SK-N-SH (cell line): ENCODE measurements around the gene RNF19B. TPM values are rescaled to one million over a fixed set of nuclear protein-coding genes. Genes with fewer than 3 reads are reported as not detected.

Source experiments
- CTCF ChIA-PET: fragments of 300-600, 350-600 bp; formaldehyde crosslinking; extraction: SDS; loops from one replicate; lab custom pipeline; 2021; lab: Yijun Ruan, JAX
- POLR2A ChIA-PET: fragments of 350-600 bp; sonication (Branson Sonifier 250); formaldehyde crosslinking; extraction: SDS; loops from one replicate; lab custom pipeline; 2020; ENCODE audit warnings: antibody characterized with exemption, inconsistent platforms; lab: Yijun Ruan, JAX
- DNase-seq: peaks from one replicate; pipeline ENCODE4 v3.0.0; 2012
- H2AFZ ChIP-seq: fragments of 200-600 bp; sonication (generic); 2 replicates; pipeline ENCODE4 v1.8.1; 2016; ENCODE audit warnings: antibody characterized with exemption, mild to moderate bottlenecking, low read depth
- H3F3A ChIP-seq: fragments of 200-600 bp; sonication (generic); replicated peaks from 2 replicates; pipeline ENCODE3; 2016; ENCODE audit warnings: antibody characterized with exemption, mild to moderate bottlenecking; ENCODE audit not compliant: insufficient read depth
- H3K27ac ChIP-seq, 2 experiments: fragments of 200-500 bp in 1 of 2; fragments of 200-600 bp in 1 of 2; sonication (Bioruptor generic) in 1 of 2; sonication (generic), shearing (Covaris generic) in 1 of 2; 2 replicates each; pipeline versions ENCODE4 v1.5.1 to v1.6.1; 2014 to 2016; ENCODE audit warnings: low read depth in 2 of 2, inconsistent platforms in 1 of 2, low read length in 1 of 2, mild to moderate bottlenecking in 1 of 2, mixed read lengths in 1 of 2
- H3K27me3 ChIP-seq: fragments of 200-600 bp; sonication (generic), shearing (Covaris generic); 2 replicates; pipeline ENCODE4 v1.6.1; 2016; ENCODE audit warnings: mixed run types; ENCODE audit not compliant: insufficient read depth
- H3K36me3 ChIP-seq, 2 experiments: fragments of 200-500 bp in 1 of 2; fragments of 200-600 bp in 1 of 2; sonication (Bioruptor generic) in 1 of 2; sonication (generic) in 1 of 2; replicated peaks in 1 of 2; 2 replicates each; pipeline versions ENCODE3 to v1.5.1; 2014 to 2016; ENCODE audit warnings: low read length in 1 of 2, mild to moderate bottlenecking in 1 of 2; ENCODE audit not compliant: insufficient read depth in 2 of 2, control insufficient read depth in 1 of 2
- H3K4me1 ChIP-seq, 2 experiments: fragments of 200-500 bp in 1 of 2; fragments of 200-600 bp in 1 of 2; sonication (Bioruptor generic) in 1 of 2; sonication (generic), shearing (Covaris generic) in 1 of 2; 2 replicates each; pipeline versions ENCODE4 v1.5.1 to v1.6.1; 2014 to 2016; ENCODE audit warnings: low read depth in 1 of 2, low read length in 1 of 2, mixed run types in 1 of 2; ENCODE audit not compliant: insufficient read depth in 2 of 2, control insufficient read depth in 1 of 2
- H3K4me2 ChIP-seq: fragments of 200-600 bp; sonication (generic), shearing (Covaris generic); 2 replicates; pipeline ENCODE4 v1.6.1; 2017; ENCODE audit warnings: mixed run types
- H3K4me3 ChIP-seq, 2 experiments: fragments of 200-500 bp in 1 of 2; fragments of 200-600 bp in 1 of 2; sonication (Bioruptor generic) in 1 of 2; sonication (generic), shearing (Covaris generic) in 1 of 2; 2 replicates each; pipeline versions ENCODE4 v1.5.1 to v1.8.1; 2014 to 2016; ENCODE audit warnings: low read depth in 2 of 2, inconsistent platforms in 1 of 2, low read length in 1 of 2, mild to moderate bottlenecking in 1 of 2, mixed read lengths in 1 of 2, moderate library complexity in 1 of 2
- H3K79me2 ChIP-seq: fragments of 200-600 bp; sonication (generic); 2 replicates; pipeline ENCODE4 v1.8.1; 2017; ENCODE audit warnings: mild to moderate bottlenecking; ENCODE audit not compliant: insufficient read depth
- H3K9ac ChIP-seq: fragments of 200-600 bp; sonication (generic); 2 replicates; pipeline ENCODE4 v1.6.1; 2017; ENCODE audit warnings: mixed run types
- H3K9me2 ChIP-seq: fragments of 200-600 bp; sonication (generic); 2 replicates; pipeline ENCODE4 v1.6.1; 2017; ENCODE audit warnings: mixed run types
- H3K9me3 ChIP-seq: fragments of 200-600 bp; sonication (generic); 2 replicates; pipeline ENCODE4 v1.6.1; 2017; ENCODE audit warnings: mixed run types, mild to moderate bottlenecking, moderate library complexity
- H4K20me1 ChIP-seq: fragments of 200-600 bp; sonication (generic); 2 replicates; pipeline ENCODE4 v1.6.1; 2017; ENCODE audit warnings: mild to moderate bottlenecking, mixed run types; ENCODE audit not compliant: insufficient read depth
- CTCF ChIP-seq: fragments of 200-600 bp; sonication (generic); IDR thresholded peaks from 2 replicates; pipeline ENCODE4 v1.6.1; 2017; ENCODE audit warnings: antibody characterized with exemption, mild to moderate bottlenecking, moderate library complexity
- ELF1 ChIP-seq: IDR thresholded peaks from 2 replicates; pipeline ENCODE4 v1.4.0; 2012
- EZH2phosphoT487 ChIP-seq: fragments of 200-600 bp; sonication (generic); IDR thresholded peaks from 2 replicates; pipeline ENCODE4 v1.6.1; 2017; ENCODE audit warnings: low read depth, mixed run types, mild to moderate bottlenecking, antibody characterized with exemption, moderate library complexity, borderline replicate concordance
- FOSL2 ChIP-seq: IDR thresholded peaks from 2 replicates; pipeline ENCODE4 v1.4.0; 2012; ENCODE audit warnings: low read depth, mild to moderate bottlenecking, moderate library complexity, borderline replicate concordance
- FOXJ3 ChIP-seq: sonication (generic); formaldehyde crosslinking; IDR thresholded peaks from 2 replicates; pipeline ENCODE4 v1.5.1; 2020; ENCODE audit warnings: mild to moderate bottlenecking, missing genetic modification reagents
- GABPA ChIP-seq: IDR thresholded peaks from 2 replicates; pipeline ENCODE4 v1.4.0; 2012; ENCODE audit warnings: low read depth, mild to moderate bottlenecking
- MAX ChIP-seq: IDR thresholded peaks from 2 replicates; pipeline ENCODE4 v1.4.0; 2012; ENCODE audit warnings: low read depth
- MXI1 ChIP-seq: IDR thresholded peaks from 2 replicates; pipeline ENCODE4 v1.6.1; 2012; ENCODE audit warnings: mild to moderate bottlenecking, low read depth, low read length, improper control_type of control experiment
- PBX3 ChIP-seq: IDR thresholded peaks from 2 replicates; pipeline ENCODE4; 2012
- RCOR1 ChIP-seq: fragments of 150-350 bp; IDR thresholded peaks from 2 replicates; pipeline ENCODE4 v1.6.1; 2017; ENCODE audit warnings: antibody characterized with exemption, low read length
- REST ChIP-seq: IDR thresholded peaks from 2 replicates; pipeline ENCODE4 v1.6.1; 2012; ENCODE audit warnings: mild to moderate bottlenecking, low read depth, low read length, moderate library complexity
- RXRA ChIP-seq: IDR thresholded peaks from 2 replicates; pipeline ENCODE4 v1.4.0; 2012; ENCODE audit warnings: low read depth, mild to moderate bottlenecking, borderline replicate concordance
- SMC3 ChIP-seq: IDR thresholded peaks from 2 replicates; pipeline ENCODE4 v1.6.1; 2012; ENCODE audit warnings: low read depth, low read length, improper control_type of control experiment
- TCF12 ChIP-seq: IDR thresholded peaks from 2 replicates; pipeline ENCODE4 v1.4.0; 2012
- USF1 ChIP-seq: IDR thresholded peaks from 2 replicates; pipeline ENCODE4 v1.4.0; 2012; ENCODE audit warnings: low read depth, borderline replicate concordance
- USF2 ChIP-seq: fragments of 150-350 bp; IDR thresholded peaks from 2 replicates; pipeline ENCODE4 v1.6.1; 2017; ENCODE audit warnings: antibody characterized with exemption, low read length, low read depth, borderline replicate concordance
- YY1 ChIP-seq: IDR thresholded peaks from 2 replicates; pipeline ENCODE4 v1.4.0; 2012; ENCODE audit warnings: low read depth, mild to moderate bottlenecking
- WGBS: methylation state at CpG from one replicate; pipeline ENCODE4 v1.1.6; 2017; ENCODE audit warnings: low lambda C conversion rate; 5-methylcytosine and 5-hydroxymethylcytosine counted together
- polyA plus RNA-seq, 3 experiments: library from polyadenylated mRNA; depleted of rRNA; stranded (reverse); fragments of >200 nt; gene quantifications; 2 replicates each; pipeline ENCODE4 v1.2.3, GENCODE V29; 2012

The RNF19B gene
- polyA plus RNA-seq, 1 of the 3 experiments (the other 2 are of a cell fraction), result 20.1 TPM

- Histone ChIP-seq H4K20me1 (no peaks in the 10 kb centered on the region), H3K9me2 (no peaks in the 10 kb centered on the region), H3K27ac (peak overlapping the region in 1 of 2 experiments; percentile 74; a peak in 2 of 4 replicates), H3K27me3 (no peaks in the 10 kb centered on the region), H3F3A (peaks cover 18% of the 10 kb centered on the region), H3K4me1 (peaks cover 4 to 8% of the 10 kb centered on the region in 2 experiments; a peak in 3 of 4 replicates), H3K4me3 (peak overlapping the region; percentile 53 to 69), H3K9ac (peak overlapping the region; percentile 67), H3K36me3 (no peaks in the 10 kb centered on the region), H3K4me2 (peak overlapping the region; percentile 95), H2AFZ (peak overlapping the region; percentile 82), H3K9me3 (no peaks in the 10 kb centered on the region), H3K79me2 (no peaks in the 10 kb centered on the region)
- WGBS, result 5% methylated on average over 24 of the region's 58 CpGs
- ChIA-PET POLR2A (no interaction called here), CTCF (interaction anchor here (1.3 to 2.1 kb wide), 3 partner anchors 11 to 82 kb away, joined by 4 to 9 read pairs (median 4); no protein-coding TSS in a partner anchor)
- TF ChIP-seq MAX, result peak; percentile 74; the same call in 1 of the 2 replicates
- peak; percentile 86 for TF ChIP-seq USF1
- TF ChIP-seq GABPA, result no peak
- TF ChIP-seq RCOR1, result peak; percentile 11; the same call in 1 of the 2 replicates
- peak; percentile 77 for TF ChIP-seq MXI1
- no peak for TF ChIP-seq SMC3
- 0 out of 2 replicates have a peak, but pooled peaks have one; percentile 13 for TF ChIP-seq USF2
- TF ChIP-seq FOSL2, result no peak
- TF ChIP-seq PBX3, result peak; percentile 63
- peak; percentile 91 for DNase-seq
Observed at GRCh38 chr1:32972814-32973428, 8.3 kb upstream of the RNF19B start.

- H3K9me2 ChIP-seq, result no peaks in the 10 kb centered on the region
- no peaks in the 10 kb centered on the region for H3K36me3 ChIP-seq
- H3K4me3 ChIP-seq, result no peak overlapping the region
- DNase-seq, result no peak
- H3K9ac ChIP-seq, result no peak overlapping the region
- 92% methylated on average over 3 of the region's 3 CpGs for WGBS
- H3F3A ChIP-seq, result peaks cover 18% of the 10 kb centered on the region
- ChIA-PET POLR2A (no interaction called here), CTCF (interaction anchor here (1.3 to 2.4 kb wide), 4 partner anchors 9 to 84 kb away, joined by 4 to 9 read pairs (median 5); no protein-coding TSS in a partner anchor)
- H3K79me2 ChIP-seq, result no peaks in the 10 kb centered on the region
- no peaks in the 10 kb centered on the region for H3K27me3 ChIP-seq
- H3K9me3 ChIP-seq, result no peaks in the 10 kb centered on the region
- no peaks in the 10 kb centered on the region for H4K20me1 ChIP-seq
- H3K4me2 ChIP-seq, result no peak overlapping the region
- H3K27ac ChIP-seq, result no peak overlapping the region
- H2AFZ ChIP-seq, result no peak overlapping the region
- H3K4me1 ChIP-seq, result peaks cover 4 to 10% of the 10 kb centered on the region in 2 experiments; a peak in 3 of 4 replicates
- TF ChIP-seq FOXJ3 (CRISPR knock-in tag) (no peak), MXI1 (no peak), RXRA (no peak), ELF1 (no peak), YY1 (no peak), CTCF (no peak), EZH2phosphoT487 (no peak), REST (no peak), TCF12 (no peak), USF1 (no peak)
Observed at GRCh38 chr1:32971576-32971975, 7.0 kb upstream of the RNF19B start.
